Osteoblast (primary cell): ENCODE data around the gene KRT80. TPM values are rescaled to one million over a fixed set of nuclear protein-coding genes. Genes with fewer than 3 reads are reported as not detected.

Source experiments
- DNase-seq: peaks from one replicate; pipeline ENCODE4 v3.0.0; 2011; ENCODE audit warnings: low spot score, mixed read lengths; ENCODE audit not compliant: insufficient read length; ENCODE audit errors: missing footprints
- H2AFZ ChIP-seq: 2 replicates; pipeline ENCODE4 v1.6.0; 2011; ENCODE audit warnings: mild to moderate bottlenecking, low read length
- H3K27ac ChIP-seq: 2 replicates; pipeline ENCODE4 v1.5.1; 2011; ENCODE audit warnings: mild to moderate bottlenecking, low read depth, low read length, moderate library complexity
- H3K27me3 ChIP-seq: 2 replicates; pipeline ENCODE4 v1.6.0; 2012; ENCODE audit warnings: mild to moderate bottlenecking, control low read depth, inconsistent platforms, low read length, moderate library complexity; ENCODE audit not compliant: insufficient read depth
- H3K36me3 ChIP-seq: 2 replicates; pipeline ENCODE4 v1.5.1; 2011; ENCODE audit warnings: mild to moderate bottlenecking, low read length, control low read depth, moderate library complexity; ENCODE audit not compliant: insufficient read depth
- H3K4me1 ChIP-seq: 2 replicates; pipeline ENCODE4 v1.5.1; 2011; ENCODE audit warnings: mild to moderate bottlenecking, low read length, control low read depth, moderate library complexity; ENCODE audit not compliant: insufficient read depth
- H3K4me2 ChIP-seq: 2 replicates; pipeline ENCODE4 v1.6.0; 2011; ENCODE audit warnings: mild to moderate bottlenecking, low read length; ENCODE audit not compliant: insufficient read depth
- H3K4me3 ChIP-seq: fragments of 200-600 bp; sonication (generic); 3 replicates; pipeline ENCODE4 v1.5.1; 2012; ENCODE audit warnings: mild to moderate bottlenecking, low read length, inconsistent platforms; ENCODE audit not compliant: insufficient read depth
- H3K79me2 ChIP-seq: 2 replicates; pipeline ENCODE4 v1.6.0; 2012; ENCODE audit warnings: mild to moderate bottlenecking, low read length, control low read depth, inconsistent platforms; ENCODE audit not compliant: insufficient read depth
- H3K9me3 ChIP-seq: 2 replicates; pipeline ENCODE4 v1.5.1; 2011; ENCODE audit warnings: low read depth, low read length, control low read depth
- H4K20me1 ChIP-seq: 2 replicates; pipeline ENCODE4 v1.6.0; 2012; ENCODE audit warnings: mild to moderate bottlenecking, low read length, control low read depth; ENCODE audit not compliant: insufficient read depth
- CTCF ChIP-seq: IDR thresholded peaks from 2 replicates; pipeline ENCODE4 v1.5.1; 2011; ENCODE audit warnings: mild to moderate bottlenecking, low read depth, low read length, moderate library complexity; ENCODE audit errors: extremely low read depth
- total RNA-seq: library from RNA; depleted of rRNA; stranded (reverse); fragments of >200 nt; gene quantifications from 2 replicates; pipeline ENCODE4 v1.2.3, GENCODE V29; 2012

Gene KRT80
- total RNA-seq, 1 donor: 0.72 TPM

GRCh38 chr12:52223406-52224039, 31.7 kb upstream of the KRT80 start:
- peaks cover 4% of the 10 kb centered on the region for H3K9me3 ChIP-seq
- H3K79me2 ChIP-seq: no peaks in the 10 kb centered on the region
- no peaks in the 10 kb centered on the region for H3K27me3 ChIP-seq
- no peaks in the 10 kb centered on the region for H4K20me1 ChIP-seq
- H2AFZ ChIP-seq: peak overlapping the region; percentile 48
- peak overlapping the region; percentile 59 for H3K27ac ChIP-seq
- H3K4me1 ChIP-seq: peaks cover 19% of the 10 kb centered on the region
- DNase-seq: peak; percentile 43
- no peaks in the 10 kb centered on the region for H3K36me3 ChIP-seq
- no peak for TF ChIP-seq CTCF
- no peak overlapping the region for H3K4me3 ChIP-seq
- H3K4me2 ChIP-seq: no peak overlapping the region

GRCh38 chr12:52222692-52223091, 30.9 kb upstream of the KRT80 start:
- Histone ChIP-seq H3K4me3 (no peak overlapping the region), H3K4me1 (peaks cover 15% of the 10 kb centered on the region), H2AFZ (no peak overlapping the region), H3K4me2 (no peak overlapping the region), H3K9me3 (peaks cover 4% of the 10 kb centered on the region), H3K36me3 (no peaks in the 10 kb centered on the region), H3K27me3 (no peaks in the 10 kb centered on the region), H4K20me1 (no peaks in the 10 kb centered on the region), H3K27ac (peak overlapping the region; percentile 59), H3K79me2 (no peaks in the 10 kb centered on the region)
- TF ChIP-seq CTCF: no peak
- DNase-seq: no peak

DNA sequence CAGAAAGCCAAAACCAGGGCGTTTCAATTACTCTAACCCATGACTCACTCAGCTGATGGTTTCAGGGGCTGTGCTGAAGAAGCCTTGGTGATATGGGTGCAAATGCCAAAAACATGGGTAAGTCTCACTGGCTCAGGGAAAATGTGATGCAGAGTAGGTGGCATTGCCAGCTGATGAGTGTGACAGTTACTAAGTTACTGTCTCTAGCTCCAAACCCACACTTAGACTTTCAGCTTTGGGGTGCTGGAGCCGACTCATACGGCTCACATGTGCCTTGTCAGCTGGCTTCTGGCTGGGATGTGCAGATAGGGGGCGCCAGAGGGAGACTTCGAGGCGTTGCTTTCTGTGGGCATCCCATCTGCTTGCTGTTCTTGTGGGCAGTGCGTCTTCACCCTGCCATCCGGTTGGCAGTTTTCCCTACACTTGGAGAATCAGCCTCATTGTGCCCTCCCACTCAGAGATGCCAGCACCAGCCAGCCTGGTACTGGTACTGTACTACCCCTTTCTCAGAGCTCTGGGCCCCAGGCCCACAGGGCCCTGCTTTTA, 30.2 kb upstream of the KRT80 start:
- no peak overlapping the region for H3K4me3 ChIP-seq
- peak; percentile 84 for TF ChIP-seq CTCF
- H3K4me1 ChIP-seq: peaks cover 15% of the 10 kb centered on the region
- peaks cover 4% of the 10 kb centered on the region for H3K9me3 ChIP-seq
- H4K20me1 ChIP-seq: no peaks in the 10 kb centered on the region
- H2AFZ ChIP-seq: no peak overlapping the region
- H3K4me2 ChIP-seq: peak overlapping the region; percentile 0
- no peaks in the 10 kb centered on the region for H3K27me3 ChIP-seq
- peak overlapping the region; percentile 59 for H3K27ac ChIP-seq
- H3K79me2 ChIP-seq: no peaks in the 10 kb centered on the region
- DNase-seq: peak; percentile 78
- no peaks in the 10 kb centered on the region for H3K36me3 ChIP-seq

DNA sequence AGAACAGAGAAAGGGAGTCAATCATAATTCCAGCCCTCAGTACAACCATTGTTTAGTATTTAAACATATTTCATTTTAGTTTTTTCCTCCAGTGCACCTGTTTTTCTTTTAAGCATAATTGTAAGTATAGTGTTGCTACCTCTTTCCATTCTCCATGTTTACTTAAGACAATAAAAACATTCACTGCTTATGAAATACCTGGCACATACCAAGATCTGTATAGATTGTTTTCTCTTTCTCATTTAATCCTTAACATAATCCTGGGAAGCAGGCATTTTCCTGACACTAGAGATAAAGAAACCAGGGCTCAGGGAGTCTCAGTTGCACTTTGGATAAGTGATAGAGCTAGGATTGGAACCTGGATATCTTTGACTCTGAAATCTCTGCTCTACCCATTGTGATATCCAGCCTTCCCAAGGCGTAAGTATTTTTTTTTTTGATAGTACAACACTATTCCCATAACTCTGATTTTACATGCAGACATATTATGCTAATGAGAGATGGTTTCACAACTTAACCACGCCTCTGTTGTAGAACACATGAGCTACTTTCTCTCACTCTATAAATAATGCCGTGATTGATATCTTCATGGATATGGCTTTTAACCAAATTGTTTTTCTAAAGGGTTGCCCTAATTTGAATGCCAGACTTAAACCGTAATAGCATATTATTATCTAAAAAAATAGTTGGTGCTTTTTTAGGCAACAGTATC, 29.4 kb upstream of the KRT80 start:
- Histone ChIP-seq H3K36me3 (no peaks in the 10 kb centered on the region), H3K4me3 (no peak overlapping the region), H4K20me1 (no peaks in the 10 kb centered on the region), H3K27me3 (no peaks in the 10 kb centered on the region), H3K9me3 (peaks cover 4% of the 10 kb centered on the region), H3K4me1 (peaks cover 12% of the 10 kb centered on the region), H2AFZ (no peak overlapping the region), H3K4me2 (no peak overlapping the region), H3K27ac (no peak overlapping the region), H3K79me2 (no peaks in the 10 kb centered on the region)
- DNase-seq: no peak
- no peak for TF ChIP-seq CTCF
